ENCODE results near the gene PRPSAP1. TPM values are rescaled to one million over a fixed set of nuclear protein-coding genes. Genes with fewer than 3 reads are reported as not detected.

Gene PRPSAP1
- total RNA-seq, 2 donors from 2014 or later, result 17.2 to 31.2 TPM

Other genes starting within 250 kb of the PRPSAP1 start
- gene FOXJ1, start 212.7 kb downstream of the PRPSAP1 start, total RNA-seq, result under 1 TPM; 0.46 to 0.56 TPM
- 10 to 100 TPM; 22.0 to 35.1 TPM for gene RNF157, start 113.4 kb downstream of the PRPSAP1 start, total RNA-seq
- gene UBALD2, start 88.6 kb downstream of the PRPSAP1 start, total RNA-seq, result 100 to 1,000 TPM; 262 to 294 TPM
- 1 to 10 TPM in 1 of 2 donors, under 1 TPM in 1; 0.46 to 1.8 TPM for gene QRICH2, start 45.6 kb downstream of the PRPSAP1 start, total RNA-seq
- 10 to 100 TPM in 1 of 2 donors, 1 to 10 TPM in 1; 7.1 to 11.9 TPM for gene SPHK1, start 30.7 kb upstream of the PRPSAP1 start, total RNA-seq
- gene UBE2O, start 99.2 kb upstream of the PRPSAP1 start, total RNA-seq, result 10 to 100 TPM; 17.3 to 45.8 TPM
- gene AANAT, start 113.7 kb upstream of the PRPSAP1 start, total RNA-seq, result not detected
- gene RHBDF2, start 147.5 kb upstream of the PRPSAP1 start, total RNA-seq, result 10 to 100 TPM; 30.4 to 43.1 TPM
- not detected for gene CYGB, start 183.8 kb upstream of the PRPSAP1 start, total RNA-seq
- not detected for gene PRCD, start 186.1 kb upstream of the PRPSAP1 start, total RNA-seq
- not detected for gene ST6GALNAC2, start 231.9 kb upstream of the PRPSAP1 start, total RNA-seq